Measurements from ENCODE around the gene MTNR1A.

Gene MTNR1A

DNA sequence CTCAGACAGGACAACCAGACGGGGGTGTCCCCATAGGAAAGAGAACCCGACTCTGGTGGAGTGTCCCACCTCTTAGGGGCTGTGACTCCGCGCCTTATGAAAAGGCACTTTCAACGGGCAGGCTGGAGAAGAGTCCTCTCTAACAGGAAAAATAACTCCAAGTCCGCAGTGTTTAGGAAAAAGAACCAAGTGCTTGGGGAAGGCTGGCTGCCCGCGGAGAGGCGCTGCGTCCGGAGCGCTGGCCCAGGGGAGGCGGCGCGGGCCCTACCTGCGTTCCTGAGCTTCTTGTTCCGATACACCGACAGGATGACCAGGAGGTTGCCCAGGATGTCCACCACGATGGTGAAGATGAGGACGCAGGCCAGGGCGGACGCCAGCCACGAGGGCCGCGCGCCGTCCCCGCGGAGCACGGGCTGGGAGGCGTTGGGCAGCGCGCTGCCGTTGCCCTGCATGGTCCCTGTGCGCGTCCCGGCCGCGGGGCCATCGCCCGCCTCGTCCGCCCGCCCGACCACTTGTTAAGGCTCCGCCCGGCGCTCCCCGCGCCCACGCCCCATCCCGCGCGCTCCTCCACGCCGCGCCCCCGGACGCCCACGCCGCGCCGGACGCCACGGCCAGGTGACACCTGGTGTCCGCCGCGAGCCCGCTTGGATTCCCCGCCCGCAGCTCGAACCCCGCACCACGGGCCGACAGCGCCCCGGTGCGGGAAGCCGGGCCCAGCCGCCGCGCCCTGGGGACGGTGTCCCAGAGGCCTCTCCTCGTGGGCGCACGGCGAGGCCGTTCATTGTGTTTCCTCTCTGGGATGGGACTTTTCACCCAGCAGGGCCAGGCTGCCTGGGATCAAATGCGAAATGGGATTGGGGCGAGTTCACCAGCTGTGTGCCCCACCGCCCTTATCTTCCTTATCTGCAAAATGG is at the start of gene MTNR1A:
MTNR1A (minus strand) TSS at position 654 of the 914 bp plus-strand sequence; CDS start at position 452, 202 bp downstream.
- DNase-seq (ENCODE audit: low read depth): peak; percentile 18

GRCh38 chr4:186604124-186604807 is 48.9 kb upstream of the MTNR1A start:
- DNase-seq (ENCODE audit: low read depth): no peak

GRCh38 chr4:186602978-186603377 is 47.6 kb upstream of the MTNR1A start:
- DNase-seq (ENCODE audit: low read depth): no peak

GRCh38 chr4:186599483-186599882 is 44.1 kb upstream of the MTNR1A start:
- no peak for DNase-seq (ENCODE audit: low read depth)

DNA sequence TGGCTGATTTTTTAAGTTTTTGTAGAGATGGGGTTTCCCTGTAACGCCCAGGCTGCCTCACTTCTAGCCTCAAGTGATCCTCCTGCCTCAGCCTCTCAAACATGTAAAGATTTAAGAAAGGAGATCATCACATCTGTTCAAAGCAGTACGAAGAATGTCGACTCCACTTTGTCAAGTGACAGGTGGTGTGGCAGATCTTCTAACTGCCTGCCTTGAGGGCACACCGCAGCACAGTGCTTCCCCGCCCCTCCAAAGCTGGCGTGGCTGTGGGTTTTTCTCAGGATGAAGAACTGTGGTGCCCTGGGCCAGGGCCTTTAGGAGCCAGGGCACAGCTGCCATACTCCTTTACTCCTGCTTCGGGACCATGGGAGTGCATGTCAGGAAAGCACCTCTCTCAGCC is 43.3 kb upstream of the MTNR1A start:
- no peak for DNase-seq (ENCODE audit: low read depth)

DNA sequence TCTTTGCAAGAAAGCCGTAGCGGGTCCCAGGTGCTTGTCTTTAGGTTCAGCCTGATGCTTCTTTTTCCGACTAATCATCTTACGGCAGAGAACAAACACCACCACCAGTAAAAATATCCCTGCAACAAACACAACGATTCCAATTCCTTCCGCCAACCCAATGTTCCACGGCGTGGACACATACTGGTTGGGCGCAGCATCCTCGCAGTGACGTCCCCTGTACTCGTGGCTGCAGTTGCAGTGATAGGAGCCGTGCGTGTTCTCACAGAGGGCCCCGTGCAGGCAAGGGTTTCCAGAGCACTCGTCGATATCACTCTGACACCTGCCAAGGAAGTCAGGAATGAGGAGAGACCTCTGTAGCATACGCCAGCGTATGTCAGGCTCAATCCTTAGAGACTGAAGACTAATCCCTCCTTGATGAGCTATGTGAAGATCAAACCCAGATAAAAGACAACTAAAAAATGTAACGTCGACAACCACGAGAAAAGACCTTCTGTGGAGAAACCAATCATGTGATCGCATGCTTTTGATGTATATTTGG is 41.6 kb upstream of the MTNR1A start:
- DNase-seq (ENCODE audit: low read depth): no peak

DNA sequence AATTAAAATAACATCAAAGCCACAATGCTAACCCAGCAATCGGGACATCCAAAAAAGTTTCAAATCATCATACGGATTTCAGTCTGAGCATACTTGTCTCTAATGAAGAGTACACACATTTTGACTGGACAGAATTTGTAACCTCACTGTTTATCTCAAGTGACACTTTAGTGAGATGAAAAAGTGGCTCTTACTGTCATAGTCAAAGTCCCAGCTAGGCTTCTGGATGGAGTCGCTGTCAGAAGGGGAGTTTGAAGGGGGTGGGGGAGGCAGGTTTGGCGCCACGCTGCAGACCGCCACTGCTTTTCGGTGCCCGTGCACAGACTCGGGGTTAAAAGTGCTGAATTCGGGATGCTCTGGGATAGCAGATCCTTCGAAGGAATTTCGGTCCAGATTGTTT is 41.0 kb upstream of the MTNR1A start:
- DNase-seq (ENCODE audit: low read depth): no peak

DNA sequence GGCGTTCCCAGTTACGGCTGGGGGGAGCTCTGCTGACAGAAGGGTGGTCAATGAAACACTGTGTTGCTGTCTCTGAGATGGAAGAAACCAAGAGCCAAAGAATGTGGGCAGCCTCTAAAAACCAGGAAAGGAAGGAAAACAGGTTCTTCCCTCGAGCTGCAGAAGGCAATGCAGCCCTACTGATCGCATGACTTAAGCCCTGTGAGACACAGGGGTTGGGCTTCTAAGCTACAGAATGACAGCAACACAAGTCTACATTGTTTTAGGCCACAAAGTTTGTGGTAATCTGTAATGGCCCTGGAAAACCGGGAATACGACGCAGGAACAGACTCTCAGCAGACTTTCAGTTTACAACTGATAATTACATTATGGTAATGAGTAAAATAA is 38.2 kb upstream of the MTNR1A start:
- DNase-seq (ENCODE audit: low read depth): no peak

DNA sequence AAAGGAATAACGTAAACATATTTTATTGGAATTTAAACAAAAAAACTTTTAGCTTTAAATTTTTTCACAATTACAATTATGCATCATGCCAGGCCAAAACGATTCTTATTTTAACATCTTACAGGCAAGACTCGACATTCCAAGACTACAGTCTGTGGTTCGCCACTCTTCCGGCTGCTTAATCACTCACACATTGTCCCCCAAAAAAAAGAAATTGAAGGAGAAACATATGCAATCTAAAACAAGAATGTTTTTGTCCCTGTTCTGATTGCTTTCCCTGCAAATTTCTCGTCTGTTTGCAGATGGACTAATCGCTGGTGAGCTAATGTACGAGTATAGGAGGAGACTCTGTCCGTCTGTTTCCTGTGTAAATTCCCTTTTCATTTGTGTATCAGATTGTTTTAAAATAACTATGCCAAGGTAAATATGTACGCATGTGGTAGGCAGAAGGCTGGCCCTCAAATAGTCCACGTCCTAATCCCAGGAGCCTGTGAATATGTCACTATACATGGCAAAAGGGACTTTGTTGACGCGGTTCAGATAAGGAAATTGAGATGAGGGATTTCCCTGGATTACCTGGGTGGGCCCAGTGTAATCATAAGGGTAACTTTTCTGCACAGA is 37.7 kb upstream of the MTNR1A start:
- DNase-seq (ENCODE audit: low read depth): no peak

DNA sequence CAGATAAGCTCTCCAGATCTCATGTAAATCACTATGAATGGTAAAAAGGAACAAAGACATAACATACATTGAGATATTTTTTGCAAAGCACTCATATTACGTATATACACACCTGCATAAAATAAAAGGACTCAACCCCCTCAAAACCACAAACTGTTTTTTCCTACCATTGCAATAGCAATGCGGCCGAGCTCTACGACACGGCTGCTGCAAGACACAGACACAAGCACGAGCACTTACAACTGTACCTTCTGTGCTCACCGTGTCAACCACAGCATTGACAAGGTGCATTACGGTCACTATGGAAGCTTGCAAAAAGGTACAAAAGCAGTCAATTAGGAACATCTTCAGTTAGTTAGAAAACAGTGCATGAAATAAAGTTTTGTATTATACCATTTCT is 37.1 kb upstream of the MTNR1A start:
- no peak for DNase-seq (ENCODE audit: low read depth)

- no peak for DNase-seq (ENCODE audit: low read depth)
Measured at GRCh38 chr4:186591651-186592050, 36.3 kb upstream of the MTNR1A start.

DNA sequence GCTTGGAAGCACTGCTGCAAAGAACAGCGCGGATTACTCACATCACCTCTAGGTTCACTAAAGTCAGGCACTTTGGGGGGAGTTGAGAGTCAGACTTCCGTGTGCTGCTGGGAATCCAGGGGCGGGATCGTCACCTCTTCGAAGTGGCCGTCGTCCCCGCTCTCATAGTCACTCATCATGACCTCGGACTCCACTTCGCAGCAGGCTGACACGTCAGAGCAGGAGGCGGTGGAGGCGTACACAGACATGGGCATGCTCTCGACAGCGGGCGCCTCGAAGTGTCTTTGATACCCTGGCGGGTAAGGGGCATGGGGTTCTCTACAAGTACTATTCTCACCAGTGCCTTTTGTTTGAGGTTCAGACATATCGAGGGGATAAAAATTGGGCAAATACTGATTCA is 33.1 kb upstream of the MTNR1A start:
- DNase-seq (ENCODE audit: low read depth): no peak

GRCh38 chr4:186587416-186588018 is 32.1 kb upstream of the MTNR1A start:
- DNase-seq (ENCODE audit: low read depth): peak; percentile 60

GRCh38 chr4:186586205-186586604 is 30.8 kb upstream of the MTNR1A start:
- peak; percentile 71 for DNase-seq (ENCODE audit: low read depth)

GRCh38 chr4:186584912-186585311 is 29.5 kb upstream of the MTNR1A start:
- DNase-seq (ENCODE audit: low read depth): no peak

DNA sequence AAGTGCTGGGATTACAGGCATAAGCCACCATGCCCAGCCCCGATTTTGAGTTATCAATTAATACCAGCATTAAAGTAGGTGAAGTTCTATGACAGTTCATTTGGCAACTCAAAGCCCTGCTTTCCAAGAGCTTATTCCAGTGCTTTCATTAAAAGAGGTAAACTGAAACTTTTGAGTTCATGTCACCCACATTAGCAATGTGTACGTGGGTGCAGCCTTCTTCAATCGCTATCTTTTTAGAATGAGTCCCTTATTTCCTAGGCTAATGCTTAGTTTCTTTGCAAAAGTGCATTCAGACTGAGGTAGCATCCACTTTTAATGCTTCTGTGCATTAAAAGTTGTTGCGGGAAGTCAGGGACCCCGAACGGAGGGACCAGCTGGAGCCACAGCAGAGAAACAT is 26.1 kb upstream of the MTNR1A start:
- DNase-seq (ENCODE audit: low read depth): no peak

GRCh38 chr4:186580669-186581068 is 25.3 kb upstream of the MTNR1A start:
- DNase-seq (ENCODE audit: low read depth): no peak

DNA sequence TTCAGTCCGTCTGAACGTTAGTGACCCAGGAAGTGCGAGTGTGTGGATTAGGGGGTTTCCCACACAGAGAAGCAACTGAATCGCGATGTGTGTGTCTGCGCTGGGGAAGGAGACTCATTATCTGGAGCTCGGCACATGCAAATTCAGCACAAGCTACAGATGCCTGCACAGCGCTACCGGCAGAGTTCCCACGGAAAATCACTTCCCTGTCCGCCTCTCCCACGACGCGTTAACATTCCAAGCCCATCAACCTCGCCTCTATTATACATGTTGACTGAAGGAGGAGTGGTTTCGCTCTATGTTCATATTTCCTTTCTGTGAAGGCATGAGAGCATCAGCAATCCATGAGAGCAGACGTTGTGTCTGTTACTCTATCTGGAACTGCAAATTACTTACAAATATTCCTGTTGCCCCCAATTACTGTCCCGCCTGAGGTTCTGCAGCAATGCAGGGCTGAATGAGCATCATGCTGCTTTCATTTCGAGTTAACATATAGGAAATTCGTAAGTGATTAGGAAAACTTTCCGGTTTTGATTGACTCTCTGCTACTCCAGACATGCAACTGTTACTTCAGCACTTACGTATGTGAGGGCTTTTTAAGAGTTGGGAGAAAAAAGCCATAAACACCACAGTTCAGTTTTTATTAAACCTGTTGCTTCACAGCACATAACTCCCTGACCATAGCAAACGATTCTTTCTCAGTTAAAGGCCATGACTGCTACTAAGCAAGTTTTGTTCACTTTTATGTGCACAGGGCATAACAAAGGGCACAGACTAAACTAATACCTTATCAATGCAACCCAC is 15.0 kb upstream of the MTNR1A start:
- DNase-seq (ENCODE audit: low read depth): peak; percentile 58

DNA sequence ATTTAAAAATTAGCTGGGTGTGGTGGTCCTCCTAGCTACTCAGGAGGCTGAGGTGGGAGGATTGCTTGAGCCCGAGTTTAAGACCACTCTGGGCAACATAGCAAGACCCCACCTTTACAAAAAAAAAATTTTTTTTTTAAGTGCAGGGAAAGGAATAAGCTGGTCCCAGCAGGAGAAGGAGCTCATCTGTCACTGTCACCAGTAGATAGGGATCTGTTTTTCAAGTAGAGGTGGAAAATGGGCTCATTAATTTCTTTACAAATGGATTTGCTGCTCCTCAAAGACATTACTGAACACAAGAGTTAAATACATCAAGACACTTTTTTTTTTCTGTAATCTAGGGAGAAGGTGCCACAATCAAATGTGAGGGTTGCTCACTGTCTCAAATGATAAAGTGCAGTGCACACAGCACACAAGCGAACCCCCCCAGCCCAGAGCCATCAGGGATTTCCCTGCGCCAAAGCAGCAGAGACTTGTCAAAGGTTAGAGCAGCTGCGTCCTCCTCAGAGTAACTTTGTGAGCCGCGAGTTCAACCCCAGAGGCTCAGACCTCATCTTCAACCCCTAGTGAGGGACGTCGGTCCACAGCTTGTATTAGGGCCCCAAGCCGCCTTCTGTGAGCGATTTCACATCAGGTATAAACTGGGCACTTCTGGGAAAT is 14.3 kb upstream of the MTNR1A start:
- no peak for DNase-seq (ENCODE audit: low read depth)

GRCh38 chr4:186566068-186566467 is 10.7 kb upstream of the MTNR1A start:
- DNase-seq (ENCODE audit: low read depth): no peak

DNA sequence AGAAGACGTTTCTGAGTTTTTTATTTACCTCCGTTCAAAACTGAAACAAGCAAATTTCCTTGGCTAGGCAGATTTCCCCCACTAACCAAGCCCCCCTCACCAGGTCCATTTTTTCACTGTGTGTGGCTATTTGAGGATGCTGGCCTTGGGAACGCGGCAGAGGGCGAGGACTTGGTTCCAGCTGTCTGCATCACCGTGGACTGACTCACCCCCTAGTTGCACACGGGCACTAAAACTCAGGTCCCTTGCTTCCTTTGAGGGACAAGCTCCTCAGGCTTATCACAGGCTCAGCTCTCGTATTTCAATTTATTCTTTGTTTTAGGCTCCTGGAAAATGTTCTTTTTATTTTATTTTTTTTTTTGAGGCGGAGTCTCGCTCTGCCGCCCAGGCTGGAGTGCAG is 8.4 kb upstream of the MTNR1A start:
- no peak for DNase-seq (ENCODE audit: low read depth)

All from iris pigment epithelial cell (primary cell).